Subcutaneous abdominal adipose tissue (tissue), 5 donors: Measurements from ENCODE around the gene ATP8B2.
"Not testable (repeated sequence)": the region's sequence is repeated elsewhere in the genome, so short reads cannot be mapped to it uniquely, and the experiment has no call there.

Experiments
- H3K27ac ChIP-seq: one replicate; pipeline ENCODE4 v1.7.0; 2013; ENCODE audit warnings: low read depth, mild to moderate bottlenecking, inconsistent platforms, low read length, moderate library complexity
- H3K27me3 ChIP-seq, 5 donors: one replicate each; pipeline ENCODE4 v1.7.0; 2013; ENCODE audit warnings: low read length in 5 of 5, inconsistent platforms in 1 of 5; ENCODE audit not compliant: control insufficient read depth in 5 of 5, insufficient read depth in 4 of 5
- H3K36me3 ChIP-seq, 5 donors: one replicate each; pipeline ENCODE4 v1.7.0; 2013; ENCODE audit warnings: low read length in 5 of 5; ENCODE audit not compliant: control insufficient read depth in 5 of 5, insufficient read depth in 5 of 5
- H3K4me1 ChIP-seq, 5 donors: one replicate each; pipeline ENCODE4 v1.7.0; 2013; ENCODE audit warnings: low read length in 5 of 5, mild to moderate bottlenecking in 3 of 5, moderate library complexity in 1 of 5; ENCODE audit not compliant: control insufficient read depth in 5 of 5, insufficient read depth in 5 of 5
- H3K4me3 ChIP-seq, 5 donors: one replicate each; pipeline ENCODE4 v1.7.0; 2013; ENCODE audit warnings: low read length in 5 of 5, low read depth in 1 of 5
- H3K9ac ChIP-seq, 5 donors: one replicate each; pipeline ENCODE4 v1.7.0; 2013; ENCODE audit warnings: low read length in 5 of 5, mild to moderate bottlenecking in 4 of 5, moderate library complexity in 3 of 5
- H3K9me3 ChIP-seq, 5 donors: one replicate each; pipeline ENCODE4 v1.7.0; 2013; ENCODE audit warnings: low read length in 5 of 5; ENCODE audit not compliant: control insufficient read depth in 5 of 5
- donor health status: healthy.
- donor health status: healthy.
- donor health status: healthy.
- donor health status: healthy.
- donor health status: healthy.

The ATP8B2 gene

DNA sequence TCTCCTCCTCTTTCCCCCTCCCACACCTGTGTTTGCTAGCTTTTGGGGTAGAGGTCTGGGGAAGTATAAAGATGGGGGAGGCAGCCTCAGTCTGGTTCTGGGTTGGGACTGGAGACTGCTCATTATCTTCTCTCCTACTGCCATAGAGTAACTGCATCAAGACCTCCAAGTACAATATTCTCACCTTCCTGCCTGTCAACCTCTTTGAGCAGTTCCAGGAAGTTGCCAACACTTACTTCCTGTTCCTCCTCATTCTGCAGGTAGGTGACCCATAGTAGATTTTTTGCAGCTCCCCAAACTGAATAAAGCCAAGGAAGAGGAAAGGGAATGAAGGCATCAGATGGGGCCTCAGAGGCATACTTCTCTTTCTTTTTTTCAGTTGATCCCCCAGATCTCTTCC, 5.3 kb downstream of the ATP8B2 start:
- Histone ChIP-seq H3K4me3 (no peak overlapping the region), H3K36me3 (peaks cover 0 to 30% (median 7%) of the 10 kb centered on the region in 5 donors), H3K4me1 (peaks cover 4 to 45% (median 40%) of the 10 kb centered on the region in 5 donors), H3K9ac (no peak overlapping the region), H3K27ac (no peak overlapping the region), H3K27me3 (peaks cover 0 to 13% (median 11%) of the 10 kb centered on the region in 5 donors), H3K9me3 (no peaks in the 10 kb centered on the region)

DNA sequence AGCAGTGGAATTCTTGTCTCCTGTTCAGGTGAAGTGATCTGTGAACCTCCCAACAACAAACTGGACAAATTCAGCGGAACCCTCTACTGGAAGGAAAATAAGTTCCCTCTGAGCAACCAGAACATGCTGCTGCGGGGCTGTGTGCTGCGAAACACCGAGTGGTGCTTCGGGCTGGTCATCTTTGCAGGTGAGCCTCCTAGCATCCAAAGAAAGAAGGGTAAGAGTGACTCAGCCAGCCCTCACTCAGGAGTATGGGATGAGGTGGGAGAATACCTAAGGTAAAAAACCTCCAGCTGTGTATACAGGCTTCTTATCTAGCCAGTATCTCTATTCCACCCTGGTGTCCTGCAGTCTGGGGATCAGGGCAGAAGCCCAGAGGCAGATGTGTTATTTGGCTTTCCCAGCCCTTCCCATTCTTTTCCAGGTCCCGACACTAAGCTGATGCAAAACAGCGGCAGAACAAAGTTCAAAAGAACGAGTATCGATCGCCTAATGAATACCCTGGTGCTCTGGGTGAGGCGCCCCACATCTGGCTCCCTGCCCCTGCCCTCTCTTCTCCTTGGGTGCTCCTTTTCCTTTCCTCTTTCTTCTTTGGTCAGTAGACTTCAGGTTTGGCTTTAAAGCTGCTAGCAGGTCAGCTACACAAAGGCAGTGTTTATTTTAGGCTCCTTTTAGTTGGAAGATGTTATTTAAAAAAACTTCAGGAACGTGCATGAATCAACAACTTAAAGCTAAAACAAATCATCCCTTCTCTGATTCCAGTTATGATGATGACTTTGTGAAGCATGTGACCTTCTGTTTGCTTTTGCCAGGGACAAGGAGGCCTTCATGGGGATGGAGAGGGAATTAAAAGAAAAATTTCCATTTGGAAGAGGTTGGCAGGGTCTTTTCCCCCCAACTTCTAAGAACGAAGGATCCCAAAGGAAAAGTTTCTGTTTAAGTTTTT, 9.0 kb downstream of the ATP8B2 start:
- H3K4me3 ChIP-seq, result no peak overlapping the region
- peaks cover 0 to 11% (median 5%) of the 10 kb centered on the region in 5 donors for H3K4me1 ChIP-seq
- peaks cover 0 to 48% (median 19%) of the 10 kb centered on the region in 5 donors for H3K36me3 ChIP-seq
- H3K27me3 ChIP-seq, result no peaks in the 10 kb centered on the region
- no peaks in the 10 kb centered on the region for H3K9me3 ChIP-seq
- no peak overlapping the region for H3K27ac ChIP-seq
- H3K9ac ChIP-seq, result peak overlapping the region in 1 of 5 donors; percentile 11

GRCh38 chr1:154335025-154335714, 9.8 kb downstream of the ATP8B2 start:
- peaks cover 0 to 11% (median 5%) of the 10 kb centered on the region in 5 donors for H3K4me1 ChIP-seq
- peak overlapping the region in 1 of 5 donors; percentile 11 for H3K9ac ChIP-seq
- no peak overlapping the region for H3K27ac ChIP-seq
- no peaks in the 10 kb centered on the region for H3K9me3 ChIP-seq
- H3K36me3 ChIP-seq, result peaks cover 0 to 55% (median 26%) of the 10 kb centered on the region in 5 donors
- H3K27me3 ChIP-seq, result no peaks in the 10 kb centered on the region
- H3K4me3 ChIP-seq, result no peak overlapping the region

DNA sequence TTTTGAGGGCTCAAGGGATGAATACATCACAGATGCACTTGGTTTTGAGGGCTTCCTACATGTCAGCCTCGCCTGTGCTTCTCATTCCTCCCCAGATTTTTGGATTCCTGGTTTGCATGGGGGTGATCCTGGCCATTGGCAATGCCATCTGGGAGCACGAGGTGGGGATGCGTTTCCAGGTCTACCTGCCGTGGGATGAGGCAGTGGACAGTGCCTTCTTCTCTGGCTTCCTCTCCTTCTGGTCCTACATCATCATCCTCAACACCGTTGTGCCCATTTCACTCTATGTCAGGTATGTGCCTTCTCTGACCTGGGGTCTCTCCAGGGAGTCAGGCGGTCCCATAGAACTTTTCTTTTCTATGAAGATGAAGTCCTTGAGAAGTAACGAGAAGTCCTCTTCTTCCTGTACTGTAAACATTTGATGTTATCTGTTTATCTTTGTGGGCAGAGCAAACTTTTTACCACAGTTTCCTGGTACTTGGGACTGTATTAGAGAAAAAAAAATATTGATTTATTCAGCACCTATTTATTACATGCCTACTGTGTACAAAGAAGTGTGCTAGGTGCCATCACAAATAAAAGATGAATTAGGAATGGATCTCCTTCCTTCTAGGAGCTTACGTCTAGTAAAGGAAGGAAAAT, 12.0 kb downstream of the ATP8B2 start:
- Histone ChIP-seq H3K4me1 (peaks cover 0 to 11% (median 5%) of the 10 kb centered on the region in 5 donors), H3K9ac (no peak overlapping the region), H3K4me3 (no peak overlapping the region), H3K9me3 (no peaks in the 10 kb centered on the region), H3K36me3 (peaks cover 0 to 55% (median 43%) of the 10 kb centered on the region in 5 donors), H3K27ac (no peak overlapping the region), H3K27me3 (no peaks in the 10 kb centered on the region)

DNA sequence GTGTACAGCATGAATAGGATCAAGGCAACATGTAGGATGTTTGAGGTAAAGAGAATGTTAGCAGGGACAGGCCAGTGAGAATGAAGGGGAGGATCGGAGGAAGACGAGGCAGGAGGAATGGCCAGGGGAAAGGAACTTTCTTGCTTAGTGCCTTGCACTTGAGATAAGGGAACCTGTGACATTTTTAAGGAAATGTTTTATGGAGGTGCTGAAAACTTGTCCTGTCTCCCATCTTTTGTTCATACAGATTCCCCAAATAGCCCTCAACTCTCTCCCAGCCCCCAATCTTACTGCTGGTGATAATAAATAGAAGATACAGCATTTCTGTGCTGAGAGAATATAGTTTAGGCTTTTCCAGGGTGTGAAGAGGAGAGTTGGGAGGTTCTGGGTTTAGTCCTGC, 13.6 kb downstream of the ATP8B2 start:
- no peak overlapping the region for H3K4me3 ChIP-seq
- H3K9ac ChIP-seq, result no peak overlapping the region
- H3K4me1 ChIP-seq, result peaks cover 0 to 11% (median 6%) of the 10 kb centered on the region in 5 donors
- no peak overlapping the region for H3K27ac ChIP-seq
- no peaks in the 10 kb centered on the region for H3K27me3 ChIP-seq
- H3K36me3 ChIP-seq, result peaks cover 0 to 66% (median 57%) of the 10 kb centered on the region in 5 donors
- no peaks in the 10 kb centered on the region for H3K9me3 ChIP-seq

- peaks cover 0 to 86% (median 78%) of the 10 kb centered on the region in 5 donors for H3K36me3 ChIP-seq
- not testable (repeated sequence) for H3K27me3 ChIP-seq, H3K27ac ChIP-seq, H3K4me1 ChIP-seq, H3K9me3 ChIP-seq, H3K4me3 ChIP-seq, H3K9ac ChIP-seq
These were observed 16.0 kb downstream of the ATP8B2 start for GRCh38 chr1:154341366-154341765.

DNA sequence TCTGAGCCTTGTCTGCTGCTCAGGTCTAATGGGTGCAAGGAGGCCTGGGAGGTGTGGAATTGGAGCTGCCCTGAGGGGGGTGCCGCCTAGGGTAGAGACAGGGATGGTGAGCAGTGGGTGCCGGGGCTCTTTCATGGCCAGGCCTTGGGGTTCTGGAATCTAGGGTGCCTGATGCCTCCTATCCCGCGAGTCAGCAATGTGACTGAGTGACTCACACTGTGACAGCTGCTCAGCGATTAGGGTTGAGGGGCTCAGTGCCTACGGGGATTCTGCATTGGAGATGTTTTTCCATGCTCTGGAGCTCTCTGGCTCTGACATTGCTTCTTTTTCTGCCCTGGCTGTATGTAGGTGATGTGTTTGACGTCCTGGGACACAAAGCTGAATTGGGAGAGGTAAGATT, 16.8 kb downstream of the ATP8B2 start:
- Histone ChIP-seq H3K27me3 (no peaks in the 10 kb centered on the region), H3K4me1 (peaks cover 0 to 4% (median 0%) of the 10 kb centered on the region in 5 donors), H3K9me3 (no peaks in the 10 kb centered on the region), H3K9ac (no peak overlapping the region), H3K4me3 (no peak overlapping the region), H3K36me3 (peaks cover 0 to 90% (median 80%) of the 10 kb centered on the region in 5 donors), H3K27ac (no peak overlapping the region)

DNA sequence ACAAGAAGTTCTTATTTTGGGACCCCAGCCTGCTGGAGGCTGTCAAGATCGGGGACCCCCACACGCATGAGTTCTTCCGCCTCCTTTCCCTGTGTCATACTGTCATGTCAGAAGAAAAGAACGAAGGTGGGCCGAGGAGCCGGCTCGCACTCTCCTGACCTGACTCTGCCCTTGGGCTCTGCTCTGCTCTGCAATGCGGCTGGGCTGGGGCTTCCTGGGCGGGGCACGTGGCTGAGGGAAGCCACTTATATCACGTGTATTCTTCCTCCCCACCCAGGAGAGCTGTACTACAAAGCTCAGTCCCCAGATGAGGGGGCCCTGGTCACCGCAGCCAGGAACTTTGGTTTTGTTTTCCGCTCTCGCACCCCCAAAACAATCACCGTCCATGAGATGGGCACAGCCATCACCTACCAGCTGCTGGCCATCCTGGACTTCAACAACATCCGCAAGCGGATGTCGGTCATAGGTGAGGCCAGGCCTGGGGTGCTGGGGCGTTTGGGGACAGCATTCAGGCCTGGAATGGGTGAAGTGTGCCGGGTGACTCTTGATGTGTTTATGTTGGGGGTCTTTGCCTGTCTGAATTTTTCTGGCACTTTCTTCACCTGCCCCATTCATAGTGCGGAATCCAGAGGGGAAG, 17.6 kb downstream of the ATP8B2 start:
- no peak overlapping the region for H3K9ac ChIP-seq
- H3K36me3 ChIP-seq, result peaks cover 0 to 84% (median 74%) of the 10 kb centered on the region in 5 donors
- H3K4me1 ChIP-seq, result peaks cover 0 to 4% (median 0%) of the 10 kb centered on the region in 5 donors
- H3K9me3 ChIP-seq, result no peaks in the 10 kb centered on the region
- H3K4me3 ChIP-seq, result no peak overlapping the region
- no peak overlapping the region for H3K27ac ChIP-seq
- H3K27me3 ChIP-seq, result no peaks in the 10 kb centered on the region

- H3K4me1 ChIP-seq, result peaks cover 0 to 5% (median 0%) of the 10 kb centered on the region in 5 donors
- peaks cover 0 to 84% (median 77%) of the 10 kb centered on the region in 5 donors for H3K36me3 ChIP-seq
- no peaks in the 10 kb centered on the region for H3K27me3 ChIP-seq
- no peak overlapping the region for H3K4me3 ChIP-seq
- no peak overlapping the region for H3K9ac ChIP-seq
- H3K9me3 ChIP-seq, result no peaks in the 10 kb centered on the region
- no peak overlapping the region for H3K27ac ChIP-seq
These were observed 19.9 kb downstream of the ATP8B2 start for GRCh38 chr1:154344977-154345837.
